GM12878 (cell line): ENCODE data around the gene GPM6B. TPM values are rescaled to one million over a fixed set of nuclear protein-coding genes. Genes with fewer than 3 reads are reported as not detected.

Source experiments
- ATAC-seq: fragments of 200-7000 bp; cut with Tn5 transposase; 3 replicates; pipeline ENCODE4 v1.9.1; 2020; ENCODE audit warnings: mild to moderate bottlenecking, moderate library complexity
- BruUV-seq: library from RNA; stranded (reverse); fragments of 400-500 nt; replicated peaks from 2 replicates; lab custom pipeline; 2021; lab: Mats Ljungman, UMichigan
- CTCF ChIA-PET: fragments of 300-600 bp; sonication (Branson Sonifier 250); formaldehyde crosslinking; extraction: SDS; loops from one replicate; lab custom pipeline; 2021; ENCODE audit warnings: inconsistent platforms; lab: Yijun Ruan, JAX
- POLR2A ChIA-PET: fragments of 350-600 bp; formaldehyde crosslinking; extraction: SDS; loops from one replicate; lab custom pipeline; 2021; ENCODE audit warnings: inconsistent platforms; lab: Charles Lee
- RAD21 ChIA-PET: fragments of 300-600 bp; sonication (Branson Sonifier 250); formaldehyde crosslinking; loops from one replicate; lab custom pipeline; 2023; ENCODE audit warnings: antibody characterized with exemption; ENCODE audit not compliant: unreplicated experiment; lab: Charles Lee
- SMC1A ChIA-PET: fragments of 300-600 bp; sonication (Branson Sonifier 250); formaldehyde crosslinking; loops from one replicate; lab custom pipeline; 2023; ENCODE audit not compliant: unreplicated experiment, uncharacterized antibody; lab: Charles Lee
- DNase-seq: peaks from one replicate; pipeline ENCODE4 v3.0.0-alpha.2; 2011; ENCODE audit warnings: low read depth, low spot score
- FAIRE-seq: peaks from 3 replicates; lab custom pipeline; 2011; peaks lifted over from hg19 to GRCh38; lab: Jason Lieb, UNC
- H2AFZ ChIP-seq: 2 replicates; pipeline ENCODE4 v1.6.0; 2011; ENCODE audit warnings: low read depth, low read length, control low read depth; ENCODE audit not compliant: control insufficient read depth
- H3K27ac ChIP-seq: 2 replicates; pipeline ENCODE4 v1.5.1; 2011; ENCODE audit warnings: control low read depth; ENCODE audit not compliant: control insufficient read depth, insufficient read depth
- H3K27me3 ChIP-seq, 2 experiments: replicated peaks in 1 of 2; 2 replicates each; pipeline versions ENCODE4 v1.6.0 to v1.6.1; 2011; ENCODE audit warnings: low read length in 1 of 2; ENCODE audit not compliant: control insufficient read depth in 2 of 2, insufficient read depth in 2 of 2
- H3K36me3 ChIP-seq, 2 experiments: 2 replicates each; pipeline ENCODE4 v1.5.1; 2011; ENCODE audit warnings: low read length in 1 of 2; ENCODE audit not compliant: control insufficient read depth in 2 of 2, insufficient read depth in 2 of 2
- H3K4me1 ChIP-seq: 2 replicates; pipeline ENCODE4 v1.6.1; 2011; ENCODE audit warnings: mild to moderate bottlenecking, low read length, moderate library complexity, mixed read lengths; ENCODE audit not compliant: control insufficient read depth, insufficient read depth
- H3K4me2 ChIP-seq: 2 replicates; pipeline ENCODE4 v1.6.0; 2011; ENCODE audit warnings: control low read depth; ENCODE audit not compliant: control insufficient read depth, insufficient read depth
- H3K4me3 ChIP-seq: fragments of 200-600 bp; sonication (generic); 2 replicates; pipeline ENCODE4 v1.5.1; 2016
- H3K79me2 ChIP-seq: 2 replicates; pipeline ENCODE4 v1.6.0; 2011; ENCODE audit warnings: low read length; ENCODE audit not compliant: control insufficient read depth, insufficient read depth
- H3K9ac ChIP-seq: 2 replicates; pipeline ENCODE4 v1.8.0; 2011; ENCODE audit warnings: low read length, control low read depth, mixed read lengths; ENCODE audit not compliant: control insufficient read depth, insufficient read depth
- H3K9me3 ChIP-seq: replicated peaks from 3 replicates; pipeline ENCODE4 v1.5.1; 2011; ENCODE audit warnings: mild to moderate bottlenecking, low read length; ENCODE audit not compliant: control insufficient read depth, insufficient read depth
- H4K20me1 ChIP-seq: 2 replicates; pipeline ENCODE4 v1.6.0; 2011; ENCODE audit not compliant: control insufficient read depth, insufficient read depth
- ASH2L ChIP-seq: fragments of 300-600, 200-600 bp; sonication (generic); IDR thresholded peaks from 2 replicates; pipeline ENCODE4 v1.6.1; 2017; ENCODE audit warnings: low read depth, mild to moderate bottlenecking, borderline replicate concordance
- CEBPZ ChIP-seq: fragments of 150-350 bp; IDR thresholded peaks from 2 replicates; pipeline ENCODE4 v1.6.1; 2016; ENCODE audit warnings: low read depth, low read length
- DPF2 ChIP-seq: fragments of 450-650 bp; IDR thresholded peaks from 2 replicates; pipeline ENCODE4 v1.6.1; 2017; ENCODE audit warnings: mild to moderate bottlenecking
- FOS ChIP-seq: IDR thresholded peaks from 3 replicates; pipeline ENCODE4 v1.6.1; 2011; ENCODE audit warnings: borderline replicate concordance; ENCODE audit not compliant: insufficient read length; ENCODE audit errors: extremely low read depth
- HSF1 ChIP-seq: fragments of 150-350 bp; IDR thresholded peaks from 2 replicates; pipeline ENCODE4 v1.6.1; 2014; ENCODE audit warnings: mild to moderate bottlenecking, low read depth, low read length
- NFXL1 ChIP-seq: fragments of 450-650 bp; IDR thresholded peaks from 2 replicates; pipeline ENCODE4 v1.6.1; 2017; ENCODE audit warnings: antibody characterized with exemption, mild to moderate bottlenecking, borderline replicate concordance
- NR2C1 ChIP-seq: fragments of 450-650 bp; IDR thresholded peaks from 2 replicates; pipeline ENCODE4 v1.6.1; 2017; ENCODE audit warnings: antibody characterized with exemption, mild to moderate bottlenecking, moderate library complexity
- POLR2AphosphoS2 ChIP-seq: IDR thresholded peaks from 2 replicates; pipeline ENCODE4 v1.6.1; 2011; ENCODE audit warnings: low read depth, mild to moderate bottlenecking, low read length, improper control_type of control experiment, moderate library complexity
- POU2F2 ChIP-seq: IDR thresholded peaks from 3 replicates; pipeline ENCODE4 v1.6.1; 2011; ENCODE audit warnings: low read depth, mild to moderate bottlenecking, low read length, borderline replicate concordance
- RELA ChIP-seq: fragments of 450-650 bp; IDR thresholded peaks from 2 replicates; pipeline ENCODE4 v1.8.0; 2014; ENCODE audit warnings: borderline replicate concordance; ENCODE audit not compliant: partially characterized antibody
- SMAD1 ChIP-seq: fragments of 450-650 bp; IDR thresholded peaks from 2 replicates; pipeline ENCODE4 v1.6.1; 2018; ENCODE audit warnings: mild to moderate bottlenecking, low read depth; ENCODE audit not compliant: partially characterized antibody
- TCF7 ChIP-seq: IDR thresholded peaks from 2 replicates; pipeline ENCODE4 v1.6.1; 2014; ENCODE audit warnings: antibody characterized with exemption, borderline replicate concordance
- ZBTB4 ChIP-seq: fragments of 450-650 bp; formaldehyde crosslinking; IDR thresholded peaks from 2 replicates; pipeline ENCODE4 v1.4.0; 2022; ENCODE audit warnings: mild to moderate bottlenecking, moderate library complexity
- WGBS: methylation state at CpG from one replicate; pipeline ENCODE4 v1.1.6; 2016; ENCODE audit warnings: low lambda C conversion rate; ENCODE audit not compliant: insufficient replicate concordance, insufficient coverage; ENCODE audit errors: missing lambda C conversion rate; 5-methylcytosine and 5-hydroxymethylcytosine counted together
- in situ Hi-C: fragments of 300-500 bp; cut with MboI; formaldehyde crosslinking; loops from 9 replicates; pipeline ENCODE4 v1.14.3; 2018; ENCODE audit warnings: mixed read lengths
- intact Hi-C: fragments of 100-400 bp; cut with micrococcal nuclease; formaldehyde crosslinking; loops from one replicate; pipeline ENCODE4 v1.14.2; 2022; ENCODE audit not compliant: unreplicated experiment
- polyA plus RNA-seq, 11 experiments: library from polyadenylated mRNA; depleted of rRNA in 4 of 11; unstranded in 6 of 11; stranded (reverse) in 5 of 11; fragments of >200 nt; fragmentation: Nextera tagmentation in 4 of 11; fragmentation: Illumina TruSeq in 1 of 11; extraction: Ambion mirVana in 4 of 11; extraction: Trizol in 1 of 11; gene quantifications; 1 replicate in 1 of 11; 2 replicates in 10 of 11; pipeline versions ENCODE4 v1.2.1 to v1.2.3, GENCODE V29; 2011 to 2016; ENCODE audit warnings: inconsistent platforms in 2 of 11, missing spikeins in 2 of 11, low read depth in 1 of 11
- total RNA-seq, 4 experiments: library from RNA; depleted of rRNA in 3 of 4; stranded (reverse); fragments of >200 nt in 3 of 4; fragmentation: Illumina TruSeq in 1 of 4; extraction: Trizol in 1 of 4; gene quantifications; 2 replicates each; pipeline versions ENCODE4 v1.2.1 to v1.2.3, GENCODE V29; 2013 to 2021
- TF ChIP-seq, protein P1 (sequence below): fragments of 450-650 bp; IDR thresholded peaks from 2 replicates; pipeline ENCODE4 v1.6.1; 2017; ENCODE audit warnings: borderline replicate concordance

GPM6B gene
- total and polyA plus RNA-seq, 10 of the 15 experiments (the other 5 are each of a cell fraction or from before 2014, with no cell fraction given) = 0.01 to 2.6 (median 0.37) TPM; not detected in 2

- H3K9ac ChIP-seq = no peak overlapping the region
- H3K4me2 ChIP-seq = no peak overlapping the region
- no peaks in the 10 kb centered on the region; the same call in 1 of the 2 replicates for H3K4me1 ChIP-seq
- CTCF ChIA-PET = interaction anchor here (1.6 kb wide), 1 partner anchor 17 kb away, joined by 5 read pairs; no protein-coding TSS in a partner anchor
- H3K36me3 ChIP-seq = no peaks in the 10 kb centered on the region
- H3K4me3 ChIP-seq = no peak overlapping the region
- ATAC-seq (no peak), DNase-seq (no peak), FAIRE-seq (no peak)
- RAD21 ChIA-PET = no interaction called here
- H2AFZ ChIP-seq = no peak overlapping the region
- H3K79me2 ChIP-seq = no peaks in the 10 kb centered on the region
- no TSS peak for BruUV-seq
- SMC1A ChIA-PET = interaction anchor here (0.6 to 1.5 kb wide), 3 partner anchors 10 to 19 kb away, joined by 3 to 5 read pairs (median 3); no protein-coding TSS in a partner anchor
- H3K27me3 ChIP-seq = peaks cover 0 to 3% of the 10 kb centered on the region in 2 experiments; a peak in 1 of 4 replicates
- POLR2A ChIA-PET = interaction anchor here (1.2 kb wide), 1 partner anchor 15 kb away, joined by 4 read pairs; no protein-coding TSS in a partner anchor
- 76% methylated on average over 10 of the region's 10 CpGs for WGBS
- in situ Hi-C loops (no loop called here), intact Hi-C loops (no loop called here)
- H4K20me1 ChIP-seq = no peaks in the 10 kb centered on the region
- H3K9me3 ChIP-seq = no peaks in the 10 kb centered on the region; the same call in 2 of the 3 replicates
- H3K27ac ChIP-seq = no peak overlapping the region
- TF ChIP-seq FOS (no peak), POLR2AphosphoS2 (no peak), NFXL1 (no peak), ZBTB4 (CRISPR knock-in tag) (no peak), CEBPZ (no peak), POU2F2 (no peak), SMAD1 (no peak), DPF2 (no peak), NR2C1 (no peak), RELA (no peak), ASH2L (no peak), HSF1 (no peak), TCF7 (no peak)
- TF ChIP-seq, protein P1, sequence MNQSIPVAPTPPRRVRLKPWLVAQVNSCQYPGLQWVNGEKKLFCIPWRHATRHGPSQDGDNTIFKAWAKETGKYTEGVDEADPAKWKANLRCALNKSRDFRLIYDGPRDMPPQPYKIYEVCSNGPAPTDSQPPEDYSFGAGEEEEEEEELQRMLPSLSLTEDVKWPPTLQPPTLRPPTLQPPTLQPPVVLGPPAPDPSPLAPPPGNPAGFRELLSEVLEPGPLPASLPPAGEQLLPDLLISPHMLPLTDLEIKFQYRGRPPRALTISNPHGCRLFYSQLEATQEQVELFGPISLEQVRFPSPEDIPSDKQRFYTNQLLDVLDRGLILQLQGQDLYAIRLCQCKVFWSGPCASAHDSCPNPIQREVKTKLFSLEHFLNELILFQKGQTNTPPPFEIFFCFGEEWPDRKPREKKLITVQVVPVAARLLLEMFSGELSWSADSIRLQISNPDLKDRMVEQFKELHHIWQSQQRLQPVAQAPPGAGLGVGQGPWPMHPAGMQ = no peak
These were observed 22.5 kb downstream of the GPM6B start for GRCh38 chrX:13794417-13794816.
